Limb (tissue), 2 donors: ENCODE data around the gene TBC1D4.
"Not testable (repeated sequence)": the region's sequence is repeated elsewhere in the genome, so short reads cannot be mapped to it uniquely, and the experiment has no call there.

Source experiments
- DNase-seq, 2 donors: peaks; one replicate each; pipeline ENCODE4 v3.0.0-alpha.2; 2016; ENCODE audit errors: extremely low spot score in 2 of 2

TBC1D4 gene

DNA sequence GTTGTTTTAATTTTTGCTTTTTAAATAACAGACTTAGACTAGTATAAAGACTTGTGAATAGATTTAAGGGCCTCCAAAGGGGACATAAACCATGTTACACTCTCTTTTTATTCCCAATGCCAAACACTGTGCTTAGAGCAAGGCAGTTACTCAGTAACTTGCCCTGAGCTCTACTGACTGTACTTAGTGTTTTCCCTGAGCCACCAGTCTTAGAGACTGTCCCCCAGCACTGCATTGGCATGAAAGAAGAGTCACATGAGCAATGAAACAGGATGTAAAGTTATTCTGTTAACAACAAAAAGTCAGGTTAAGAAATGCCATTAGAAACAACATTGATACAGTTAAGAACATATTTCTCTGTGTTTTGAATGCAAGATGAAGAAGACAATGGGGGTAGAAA, 187.9 kb downstream of the TBC1D4 start:
- no peak for DNase-seq

- DNase-seq: no peak
Measured at GRCh38 chr13:75285310-75285709, 196.7 kb downstream of the TBC1D4 start.

- DNase-seq: no peak
Measured at GRCh38 chr13:75279834-75280369, 202.1 kb downstream of the TBC1D4 start.

DNA sequence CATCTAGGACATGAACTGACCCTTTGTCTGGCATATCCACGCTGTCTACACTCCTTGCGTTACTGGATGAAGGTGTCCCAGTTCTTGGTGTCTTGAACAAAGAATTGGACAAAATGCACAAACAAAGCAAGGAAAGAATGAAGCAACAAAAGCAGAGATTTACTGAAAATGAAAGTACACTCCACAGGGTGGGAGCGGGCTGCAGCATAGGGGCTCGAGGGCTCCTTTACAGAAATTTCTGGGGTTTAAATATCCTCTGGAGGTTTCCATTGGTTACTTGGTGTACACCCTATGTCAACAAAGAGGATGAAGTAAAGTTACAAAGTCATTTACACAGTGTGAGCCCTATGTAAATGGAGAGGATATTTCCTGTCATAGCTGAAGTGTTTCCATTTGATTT, 208.3 kb downstream of the TBC1D4 start:
- not testable (repeated sequence) for DNase-seq

GRCh38 chr13:75271846-75272245, 210.1 kb downstream of the TBC1D4 start:
- DNase-seq: no peak

GRCh38 chr13:75268481-75268880, 213.5 kb downstream of the TBC1D4 start:
- not testable (repeated sequence) for DNase-seq

DNA sequence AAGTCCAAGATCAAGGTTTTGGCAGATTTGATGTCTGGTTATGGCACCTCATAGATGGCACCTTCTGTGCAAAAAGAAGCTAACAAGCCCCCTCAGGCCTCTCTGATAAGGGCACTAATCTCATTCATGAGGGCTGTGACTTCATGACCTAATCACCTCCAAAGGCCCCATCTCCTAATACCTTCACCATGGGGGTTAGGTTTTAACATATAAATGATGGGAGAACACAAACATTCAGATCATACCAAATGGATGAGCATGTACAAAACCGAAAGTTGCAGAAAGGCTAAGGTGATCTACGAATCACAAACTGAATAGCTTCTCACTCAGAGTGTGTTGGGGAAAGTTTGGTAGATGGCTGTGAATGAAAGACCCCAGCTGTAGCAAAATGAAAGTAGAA, 217.4 kb downstream of the TBC1D4 start:
- no peak for DNase-seq

DNA sequence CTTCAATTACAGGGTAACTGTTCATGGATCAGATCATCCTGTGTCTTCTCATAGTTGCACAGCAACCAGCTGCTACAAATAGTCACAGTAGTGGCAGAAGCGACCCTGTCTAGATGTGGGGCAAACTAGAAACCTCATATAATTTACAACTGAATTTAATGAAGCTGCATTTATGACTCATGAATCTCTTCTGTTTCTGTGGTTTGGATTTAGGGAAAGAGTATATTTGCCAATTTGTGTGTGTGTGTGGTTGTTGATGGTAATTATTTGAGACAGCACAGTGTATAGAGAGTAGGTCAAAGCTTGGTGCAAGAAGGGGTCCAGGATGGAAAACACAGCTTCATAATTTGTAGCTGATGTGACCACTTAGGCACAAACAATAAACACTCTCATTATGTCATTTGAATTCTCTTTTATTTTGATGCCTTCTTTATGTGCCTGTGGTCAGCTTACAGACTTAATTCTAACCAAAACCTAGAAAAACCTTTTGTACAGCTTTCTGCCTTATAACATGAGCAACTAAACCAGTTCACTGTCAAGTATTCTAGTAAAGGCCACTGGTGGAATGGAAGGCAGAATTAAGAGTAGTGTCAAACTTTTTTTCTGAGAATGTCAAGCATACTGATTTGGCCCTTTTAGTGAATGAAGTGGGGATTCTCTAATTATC, 218.1 kb downstream of the TBC1D4 start:
- DNase-seq: no peak

- DNase-seq: peak in 1 of 2 donors; percentile 67
Measured at GRCh38 chr13:75258159-75258782, 223.7 kb downstream of the TBC1D4 start.

DNA sequence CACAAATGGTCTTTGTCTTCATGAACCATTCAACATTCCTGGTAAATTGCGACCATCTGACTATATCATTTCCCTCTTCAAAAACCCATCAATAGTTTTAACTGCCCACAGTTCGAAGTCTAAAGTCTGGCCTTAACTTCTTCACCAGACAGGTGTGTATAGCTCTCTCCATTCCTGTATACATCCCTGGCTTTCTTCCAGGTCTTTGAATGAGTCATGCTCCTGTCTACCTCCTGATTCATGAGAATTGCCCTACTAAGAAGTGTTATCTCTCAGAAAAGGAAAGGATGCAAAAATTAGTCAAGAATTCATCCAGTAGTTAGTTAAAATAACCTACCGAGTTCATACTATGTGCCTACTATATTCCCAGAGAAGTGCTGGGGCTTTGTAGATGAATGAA, 225.0 kb downstream of the TBC1D4 start:
- DNase-seq: no peak

DNA sequence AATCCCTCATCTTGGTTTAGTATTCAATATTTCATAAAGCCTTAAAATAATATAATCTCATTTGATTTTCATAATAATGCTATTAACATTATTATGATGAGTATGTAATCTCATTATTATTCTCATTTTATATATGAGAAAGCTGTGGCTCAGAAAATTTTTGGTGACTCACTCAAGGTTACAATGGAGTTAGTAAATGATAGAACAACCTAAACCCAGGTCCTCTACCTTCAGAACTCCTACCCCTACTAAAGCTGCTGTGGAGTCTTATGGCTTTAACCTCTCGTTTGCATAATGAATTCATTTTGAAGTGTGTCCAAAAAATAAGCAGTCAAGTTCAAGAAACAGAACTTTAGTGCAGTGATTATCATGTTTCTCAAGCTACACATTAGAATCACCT, 226.3 kb downstream of the TBC1D4 start:
- no peak for DNase-seq

GRCh38 chr13:75255147-75255546, 226.8 kb downstream of the TBC1D4 start:
- DNase-seq: no peak

DNA sequence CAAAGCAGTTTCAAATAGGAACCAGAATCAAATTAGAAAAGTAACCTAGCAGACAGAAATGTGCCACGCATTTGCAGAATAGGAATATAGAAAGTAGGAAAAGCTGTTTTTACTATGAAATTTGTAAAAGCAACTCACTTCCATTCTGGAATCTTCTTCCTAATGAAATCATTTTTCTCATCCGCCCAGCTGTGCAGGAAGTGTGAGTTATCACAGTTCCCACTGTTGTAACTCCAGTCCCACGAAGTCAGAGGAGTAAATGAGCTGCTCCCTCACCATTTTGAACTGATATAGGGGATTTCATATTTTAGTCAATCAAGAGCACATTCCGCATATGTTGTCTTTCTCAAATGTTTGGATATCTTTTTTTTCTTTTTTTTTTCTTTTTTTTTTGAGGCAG, 230.8 kb downstream of the TBC1D4 start:
- DNase-seq: no peak

GRCh38 chr13:75250526-75251178, 231.3 kb downstream of the TBC1D4 start:
- no peak for DNase-seq

- DNase-seq: not testable (repeated sequence)
Measured at GRCh38 chr13:75245578-75245977, 236.4 kb downstream of the TBC1D4 start.

GRCh38 chr13:75240240-75240639, 241.7 kb downstream of the TBC1D4 start:
- DNase-seq: not testable (repeated sequence)

GRCh38 chr13:75236774-75237173, 245.2 kb downstream of the TBC1D4 start:
- DNase-seq: no peak
